GM23338 (cell line): ENCODE results near the gene NTNG2. TPM values are rescaled to one million over a fixed set of nuclear protein-coding genes. Genes with fewer than 3 reads are reported as not detected.

ENCODE experiments used
- ATAC-seq: fragments of 200-7000 bp; cut with Tn5 transposase; 3 replicates; pipeline ENCODE4 v1.9.1; 2020
- DNase-seq: peaks from one replicate; pipeline ENCODE4 v3.0.0-alpha.2; 2015; ENCODE audit warnings: low spot score
- H2AFZ ChIP-seq: fragments of 200-600 bp; sonication (generic); 2 replicates; pipeline ENCODE4 v1.8.0; 2016; ENCODE audit warnings: antibody characterized with exemption, mild to moderate bottlenecking, moderate library complexity
- H3F3A ChIP-seq: fragments of 200-600 bp; sonication (generic); replicated peaks from 2 replicates; pipeline ENCODE4 v1.8.0; 2017; ENCODE audit warnings: antibody characterized with exemption, mixed run types, low read depth
- H3K27ac ChIP-seq: fragments of 200-600 bp; sonication (generic); 2 replicates; pipeline ENCODE4 v1.6.1; 2016; ENCODE audit warnings: low read depth
- H3K27me3 ChIP-seq: fragments of 200-600 bp; sonication (generic); 2 replicates; pipeline ENCODE4 v1.8.0; 2016; ENCODE audit warnings: mild to moderate bottlenecking, mixed run types, moderate library complexity; ENCODE audit not compliant: insufficient read depth
- H3K36me3 ChIP-seq: fragments of 200-600 bp; sonication (generic); 2 replicates; pipeline ENCODE4 v1.8.0; 2016; ENCODE audit warnings: mild to moderate bottlenecking; ENCODE audit not compliant: insufficient read depth
- H3K4me1 ChIP-seq: fragments of 200-600 bp; sonication (generic); 2 replicates; pipeline ENCODE4 v1.8.0; 2016; ENCODE audit warnings: mild to moderate bottlenecking, moderate library complexity; ENCODE audit not compliant: insufficient read depth
- H3K4me2 ChIP-seq: fragments of 200-600 bp; sonication (generic); 2 replicates; pipeline ENCODE4 v1.7.1; 2017; ENCODE audit warnings: mixed run types
- H3K4me3 ChIP-seq: fragments of 200-600 bp; sonication (generic); 2 replicates; pipeline ENCODE4 v1.6.1; 2016; ENCODE audit warnings: mixed run types
- H3K79me2 ChIP-seq: fragments of 200-600 bp; sonication (generic); replicated peaks from 2 replicates; pipeline ENCODE4 v1.8.0; 2017; ENCODE audit warnings: mild to moderate bottlenecking; ENCODE audit not compliant: insufficient read depth
- H3K9me2 ChIP-seq: fragments of 200-600 bp; sonication (generic); 2 replicates; pipeline ENCODE4 v1.8.0; 2017; ENCODE audit not compliant: insufficient read depth
- H4K20me1 ChIP-seq: fragments of 200-600 bp; sonication (generic); replicated peaks from 2 replicates; pipeline ENCODE4 v1.8.0; 2017; ENCODE audit warnings: mild to moderate bottlenecking; ENCODE audit not compliant: insufficient read depth
- H3K27ac Mint-ChIP-seq: 2 replicates; pipeline ENCODE4 v1.8.0; 2020; ENCODE audit warnings: inconsistent platforms, mild to moderate bottlenecking, moderate library complexity, mixed read lengths
- H3K27me3 Mint-ChIP-seq: 3 replicates; pipeline ENCODE4 v1.8.0; 2022; ENCODE audit warnings: low read depth, mild to moderate bottlenecking, moderate library complexity, mixed read lengths, inconsistent platforms; ENCODE audit not compliant: insufficient read depth, poor library complexity
- H3K36me3 Mint-ChIP-seq: 3 replicates; pipeline ENCODE4 v1.8.0; 2021; ENCODE audit warnings: low read depth, mild to moderate bottlenecking, inconsistent platforms, moderate library complexity, mixed read lengths
- H3K4me1 Mint-ChIP-seq: 3 replicates; pipeline ENCODE4 v1.8.0; 2020; ENCODE audit warnings: mild to moderate bottlenecking, inconsistent platforms, mixed read lengths
- H3K4me3 Mint-ChIP-seq: 3 replicates; pipeline ENCODE4 v1.8.0; 2021; ENCODE audit warnings: moderate library complexity, mild to moderate bottlenecking, inconsistent platforms, mixed read lengths
- H3K9me3 Mint-ChIP-seq: 3 replicates; pipeline ENCODE4 v1.8.0; 2020; ENCODE audit warnings: moderate library complexity, mild to moderate bottlenecking, inconsistent platforms, mixed read lengths
- CREB1 ChIP-seq: fragments of 250-450 bp; sonication (Bioruptor Pico); IDR thresholded peaks from 2 replicates; pipeline ENCODE4 v1.5.0; 2020; ENCODE audit warnings: low read depth, mild to moderate bottlenecking, moderate library complexity
- CTCF ChIP-seq, 2 experiments: fragments of 200-600 bp in 1 of 2; sonication (generic) in 1 of 2; conservative IDR thresholded peaks; 2 replicates each; pipeline versions ENCODE4 v1.5.1 to v1.6.1; 2016 to 2017; ENCODE audit warnings: antibody characterized with exemption in 2 of 2, low read depth in 2 of 2, mild to moderate bottlenecking in 2 of 2, moderate library complexity in 1 of 2
- ETS1 ChIP-seq: IDR thresholded peaks from 2 replicates; pipeline ENCODE4 v1.6.1; 2016; ENCODE audit warnings: antibody characterized with exemption
- EZH2phosphoT487 ChIP-seq: fragments of 200-600 bp; sonication (generic); IDR thresholded peaks from one replicate; pipeline ENCODE4 v1.8.1; 2018; ENCODE audit warnings: antibody characterized with exemption; ENCODE audit not compliant: unreplicated experiment
- JUNB ChIP-seq: IDR thresholded peaks from one replicate; pipeline ENCODE4 v1.6.1; 2016; ENCODE audit warnings: antibody characterized with exemption; ENCODE audit not compliant: unreplicated experiment
- NANOG ChIP-seq: IDR thresholded peaks from 2 replicates; pipeline ENCODE4 v1.6.1; 2016; ENCODE audit warnings: antibody characterized with exemption, borderline replicate concordance
- POLR2AphosphoS5 ChIP-seq: IDR thresholded peaks from 2 replicates; pipeline ENCODE4 v1.6.1; 2016; ENCODE audit warnings: antibody characterized with exemption, low read depth
- STAT1 ChIP-seq: IDR thresholded peaks from one replicate; pipeline ENCODE4 v1.6.1; 2016; ENCODE audit warnings: antibody characterized with exemption; ENCODE audit not compliant: unreplicated experiment
- ZNF462 ChIP-seq: fragments of 250-450 bp; sonication (Bioruptor Pico); IDR thresholded peaks from 2 replicates; pipeline ENCODE4 v1.5.0; 2020; ENCODE audit warnings: mild to moderate bottlenecking, moderate library complexity
- polyA plus RNA-seq: library from polyadenylated mRNA; unstranded; fragments of >200 nt; fragmentation: Nextera tagmentation; extraction: Ambion mirVana; gene quantifications from 2 replicates; pipeline ENCODE4 v1.2.1, GENCODE V29; 2016
- total RNA-seq: library from RNA; depleted of rRNA; stranded (reverse); fragments of >200 nt; shearing (Covaris generic); gene quantifications from 2 replicates; pipeline ENCODE4 v1.2.3, GENCODE V29; 2014

NTNG2 gene
- total and polyA plus RNA-seq, 2 experiments from 2014 or later: 0.99 to 1.7 TPM

- TF ChIP-seq CTCF (conservative IDR thresholded peaks at IDR 0.05; ENCODE audit: low read depth in 2 of 2) (no peak), ETS1 (no peak), STAT1 (no peak)
Observed at GRCh38 chr9:132141344-132141947, 20.4 kb upstream of the NTNG2 start (continued).

- Histone ChIP-seq H3K4me3 (peak overlapping the region; percentile 69), H3K79me2 (no peaks in the 10 kb centered on the region), H3K27me3 (peaks cover 3% of the 10 kb centered on the region; the same call in 1 of the 2 replicates), H2AFZ (peak overlapping the region; percentile 99), H4K20me1 (no peaks in the 10 kb centered on the region), H3K27ac (no peak overlapping the region), H3K9me2 (no peaks in the 10 kb centered on the region), H3K4me2 (peak overlapping the region; percentile 87), H3F3A (peaks cover 4% of the 10 kb centered on the region; the same call in 1 of the 2 replicates), H3K4me1 (peaks cover 20% of the 10 kb centered on the region), H3K36me3 (no peaks in the 10 kb centered on the region)
- ATAC-seq: no peak
- H3K27me3 Mint-ChIP-seq: peaks cover 17% of the 10 kb centered on the region
- no peaks in the 10 kb centered on the region for H3K36me3 Mint-ChIP-seq
- H3K4me1 Mint-ChIP-seq: peaks cover 31% of the 10 kb centered on the region
- peak overlapping the region; percentile 80 for H3K4me3 Mint-ChIP-seq
- no peaks in the 10 kb centered on the region for H3K9me3 Mint-ChIP-seq
- H3K27ac Mint-ChIP-seq: no peak overlapping the region
- DNase-seq: no peak
- TF ChIP-seq POLR2AphosphoS5 (no peak), CREB1 (CRISPR knock-in tag) (no peak), EZH2phosphoT487 (no peak), STAT1 (no peak), JUNB (no peak), CTCF (conservative IDR thresholded peaks at IDR 0.05; ENCODE audit: low read depth in 2 of 2) (no peak), NANOG (no peak), ZNF462 (no peak)
Observed at GRCh38 chr9:132141948-132142594, 19.8 kb upstream of the NTNG2 start.
